ENCODE results near the gene FDX2.
"Not testable (repeated sequence)": the region's sequence is repeated elsewhere in the genome, so short reads cannot be mapped to it uniquely, and the experiment has no call there.

The FDX2 gene

GRCh38 chr19:10288662-10289166 lies 27.1 kb downstream of the FDX2 start:
- Histone ChIP-seq H3K4me3 (ENCODE audit: low read depth in 1 of 2, low read length in 2 of 2) (peak overlapping the region; percentile 16 to 60), H3K9me3 (ENCODE audit: control insufficient read depth in 1 of 2, low read length in 2 of 2) (no peaks in the 10 kb centered on the region), H3K36me3 (ENCODE audit: control insufficient read depth in 1 of 2, insufficient read depth in 2 of 2, low read length in 2 of 2) (peaks cover 12 to 23% of the 10 kb centered on the region in 2 donors), H3K4me1 (ENCODE audit: control insufficient read depth in 1 of 2, insufficient read depth in 2 of 2, low read length in 2 of 2) (peaks cover 5 to 70% of the 10 kb centered on the region in 2 donors), H3K27ac (ENCODE audit: low read length) (no peak overlapping the region), H3K27me3 (ENCODE audit: low read depth, low read length) (peaks cover 58% of the 10 kb centered on the region)

- Histone ChIP-seq H3K36me3 (ENCODE audit: control insufficient read depth in 1 of 2, insufficient read depth in 2 of 2, low read length in 2 of 2) (peaks cover 17 to 29% of the 10 kb centered on the region in 2 donors), H3K27ac (ENCODE audit: low read length) (no peak within 1 kb of the TSS), H3K27me3 (ENCODE audit: low read depth, low read length) (peaks cover 42% of the 10 kb centered on the region), H3K4me3 (ENCODE audit: low read depth in 1 of 2, low read length in 2 of 2) (no peak within 1 kb of the TSS), H3K4me1 (ENCODE audit: control insufficient read depth in 1 of 2, insufficient read depth in 2 of 2, low read length in 2 of 2) (peaks cover 5 to 60% of the 10 kb centered on the region in 2 donors), H3K9me3 (ENCODE audit: control insufficient read depth in 1 of 2, low read length in 2 of 2) (no peaks in the 10 kb centered on the region)
These were observed 28.7 kb downstream of the FDX2 start, which contains the start of gene ICAM4 for GRCh38 chr19:10286803-10287737. ICAM4 (plus strand) TSS chr19:10286955; CDS start chr19:10287013, 58 bp downstream.

- peaks cover 4 to 43% of the 10 kb centered on the region in 2 donors for H3K4me1 ChIP-seq (ENCODE audit: control insufficient read depth in 1 of 2, insufficient read depth in 2 of 2, low read length in 2 of 2)
- H3K36me3 ChIP-seq (ENCODE audit: control insufficient read depth in 1 of 2, insufficient read depth in 2 of 2, low read length in 2 of 2): peaks cover 17 to 29% of the 10 kb centered on the region in 2 donors
- H3K9me3 ChIP-seq (ENCODE audit: control insufficient read depth in 1 of 2, low read length in 2 of 2): no peaks in the 10 kb centered on the region
- peaks cover 25% of the 10 kb centered on the region for H3K27me3 ChIP-seq (ENCODE audit: low read depth, low read length)
- no peak overlapping the region for H3K4me3 ChIP-seq (ENCODE audit: low read depth in 1 of 2, low read length in 2 of 2)
- no peak overlapping the region for H3K27ac ChIP-seq (ENCODE audit: low read length)
These were observed 30.4 kb downstream of the FDX2 start for GRCh38 chr19:10285393-10285792.

GRCh38 chr19:10284960-10285278 lies 30.9 kb downstream of the FDX2 start:
- no peak overlapping the region for H3K27ac ChIP-seq (ENCODE audit: low read length)
- no peak overlapping the region for H3K4me3 ChIP-seq (ENCODE audit: low read depth in 1 of 2, low read length in 2 of 2)
- no peaks in the 10 kb centered on the region for H3K9me3 ChIP-seq (ENCODE audit: control insufficient read depth in 1 of 2, low read length in 2 of 2)
- H3K36me3 ChIP-seq (ENCODE audit: control insufficient read depth in 1 of 2, insufficient read depth in 2 of 2, low read length in 2 of 2): peaks cover 17 to 29% of the 10 kb centered on the region in 2 donors
- H3K27me3 ChIP-seq (ENCODE audit: low read depth, low read length): peaks cover 20% of the 10 kb centered on the region
- H3K4me1 ChIP-seq (ENCODE audit: control insufficient read depth in 1 of 2, insufficient read depth in 2 of 2, low read length in 2 of 2): peaks cover 0 to 39% of the 10 kb centered on the region in 2 donors

GRCh38 chr19:10284065-10284959 lies 31.5 kb downstream of the FDX2 start:
- Histone ChIP-seq H3K4me3 (ENCODE audit: low read depth in 1 of 2, low read length in 2 of 2) (no peak overlapping the region), H3K36me3 (ENCODE audit: control insufficient read depth in 1 of 2, insufficient read depth in 2 of 2, low read length in 2 of 2) (peaks cover 17 to 29% of the 10 kb centered on the region in 2 donors), H3K4me1 (ENCODE audit: control insufficient read depth in 1 of 2, insufficient read depth in 2 of 2, low read length in 2 of 2) (peaks cover 0 to 33% of the 10 kb centered on the region in 2 donors), H3K9me3 (ENCODE audit: control insufficient read depth in 1 of 2, low read length in 2 of 2) (no peaks in the 10 kb centered on the region), H3K27ac (ENCODE audit: low read length) (no peak overlapping the region), H3K27me3 (ENCODE audit: low read depth, low read length) (peaks cover 17% of the 10 kb centered on the region)

- Histone ChIP-seq H3K4me3 (ENCODE audit: low read depth in 1 of 2, low read length in 2 of 2) (no peak overlapping the region), H3K4me1 (ENCODE audit: control insufficient read depth in 1 of 2, insufficient read depth in 2 of 2, low read length in 2 of 2) (peaks cover 0 to 24% of the 10 kb centered on the region in 2 donors), H3K27ac (ENCODE audit: low read length) (no peak overlapping the region), H3K27me3 (ENCODE audit: low read depth, low read length) (peaks cover 10% of the 10 kb centered on the region), H3K36me3 (ENCODE audit: control insufficient read depth in 1 of 2, insufficient read depth in 2 of 2, low read length in 2 of 2) (peaks cover 17 to 29% of the 10 kb centered on the region in 2 donors), H3K9me3 (ENCODE audit: control insufficient read depth in 1 of 2, low read length in 2 of 2) (no peaks in the 10 kb centered on the region)
These were observed 32.3 kb downstream of the FDX2 start for GRCh38 chr19:10283301-10284064.

- H3K27ac ChIP-seq (ENCODE audit: low read length); H3K27me3 ChIP-seq (ENCODE audit: low read depth, low read length); H3K4me3 ChIP-seq (ENCODE audit: low read depth in 1 of 2, low read length in 2 of 2); H3K9me3 ChIP-seq (ENCODE audit: control insufficient read depth in 1 of 2, low read length in 2 of 2): not testable (repeated sequence)
- H3K4me1 ChIP-seq (ENCODE audit: control insufficient read depth in 1 of 2, insufficient read depth in 2 of 2, low read length in 2 of 2): peaks cover 0 to 12% of the 10 kb centered on the region in 2 donors
- H3K36me3 ChIP-seq (ENCODE audit: control insufficient read depth in 1 of 2, insufficient read depth in 2 of 2, low read length in 2 of 2): peaks cover 20 to 29% of the 10 kb centered on the region in 2 donors
These were observed 33.8 kb downstream of the FDX2 start for GRCh38 chr19:10282043-10282442.

- no peaks in the 10 kb centered on the region for H3K4me1 ChIP-seq (ENCODE audit: control insufficient read depth in 1 of 2, insufficient read depth in 2 of 2, low read length in 2 of 2)
- no peak overlapping the region for H3K27ac ChIP-seq (ENCODE audit: low read length)
- H3K4me3 ChIP-seq (ENCODE audit: low read depth in 1 of 2, low read length in 2 of 2): no peak overlapping the region
- no peaks in the 10 kb centered on the region for H3K27me3 ChIP-seq (ENCODE audit: low read depth, low read length)
- H3K36me3 ChIP-seq (ENCODE audit: control insufficient read depth in 1 of 2, insufficient read depth in 2 of 2, low read length in 2 of 2): peaks cover 10 to 20% of the 10 kb centered on the region in 2 donors
- H3K9me3 ChIP-seq (ENCODE audit: control insufficient read depth in 1 of 2, low read length in 2 of 2): no peaks in the 10 kb centered on the region
These were observed 35.9 kb downstream of the FDX2 start for GRCh38 chr19:10279737-10280442.

GRCh38 chr19:10278935-10279334 lies 36.9 kb downstream of the FDX2 start:
- no peaks in the 10 kb centered on the region for H3K9me3 ChIP-seq (ENCODE audit: control insufficient read depth in 1 of 2, low read length in 2 of 2)
- no peaks in the 10 kb centered on the region for H3K27me3 ChIP-seq (ENCODE audit: low read depth, low read length)
- H3K27ac ChIP-seq (ENCODE audit: low read length): no peak overlapping the region
- peaks cover 8 to 14% of the 10 kb centered on the region in 2 donors for H3K36me3 ChIP-seq (ENCODE audit: control insufficient read depth in 1 of 2, insufficient read depth in 2 of 2, low read length in 2 of 2)
- no peak overlapping the region for H3K4me3 ChIP-seq (ENCODE audit: low read depth in 1 of 2, low read length in 2 of 2)
- no peaks in the 10 kb centered on the region for H3K4me1 ChIP-seq (ENCODE audit: control insufficient read depth in 1 of 2, insufficient read depth in 2 of 2, low read length in 2 of 2)

All from muscle layer of duodenum (tissue), 2 donors.